DND-41 (cell line): Measurements from ENCODE around the gene THEM4.

Source experiments
- CTCF ChIP-seq: IDR thresholded peaks from 2 replicates; pipeline ENCODE4 v1.5.1; 2012; ENCODE audit warnings: borderline replicate concordance, low read length, moderate library complexity, mild to moderate bottlenecking; ENCODE audit not compliant: poor library complexity, severe bottlenecking; ENCODE audit errors: extremely low read depth
- EZH2 ChIP-seq: IDR thresholded peaks from 3 replicates; pipeline ENCODE4 v1.6.1; 2012; ENCODE audit warnings: borderline replicate concordance, low read depth, mild to moderate bottlenecking, moderate library complexity, low read length, inconsistent platforms; ENCODE audit not compliant: severe bottlenecking

GRCh38 chr1:151825204-151825603, 84.1 kb downstream of the THEM4 start:
- TF ChIP-seq CTCF (no peak), EZH2 (no peak)
